LNCaP clone FGC (cell line): ENCODE results near the gene ATP11C.
"Not testable (repeated sequence)": the region's sequence is repeated elsewhere in the genome, so short reads cannot be mapped to it uniquely, and the experiment has no call there.

Experiments used
- DNase-seq: peaks from one replicate; pipeline ENCODE4 v3.0.0-alpha.2; 2011; ENCODE audit warnings: low read depth
- H3K4me3 ChIP-seq: 2 replicates; pipeline ENCODE4 v1.5.1; 2011; ENCODE audit warnings: mild to moderate bottlenecking, low read depth, low read length, control low read depth
- CTCF ChIP-seq: IDR thresholded peaks from 2 replicates; pipeline ENCODE4 v1.5.1; 2012; ENCODE audit warnings: mild to moderate bottlenecking; ENCODE audit not compliant: control insufficient read depth, insufficient read depth; ENCODE audit errors: extremely low read depth

ATP11C gene

DNA sequence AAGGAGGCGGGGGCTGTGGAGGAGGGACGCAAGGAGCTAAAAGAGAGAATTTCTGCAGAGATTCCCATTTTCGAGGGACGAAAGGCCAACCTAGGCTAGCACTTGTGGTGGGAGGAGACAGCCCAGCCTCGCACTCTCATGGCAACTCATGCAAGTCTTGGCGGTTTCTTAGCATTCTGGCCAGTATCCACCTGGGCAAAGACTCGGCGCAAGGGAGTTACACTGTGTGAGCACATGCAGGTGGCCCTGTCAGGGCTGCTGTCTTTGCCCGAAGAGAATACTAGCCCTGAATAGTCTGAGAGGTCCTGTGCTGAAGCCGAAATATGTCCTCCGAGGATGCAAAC is 240.4 kb downstream of the ATP11C start:
- H3K4me3 ChIP-seq, result no peak overlapping the region
- DNase-seq, result no peak
- TF ChIP-seq CTCF, result no peak

DNA sequence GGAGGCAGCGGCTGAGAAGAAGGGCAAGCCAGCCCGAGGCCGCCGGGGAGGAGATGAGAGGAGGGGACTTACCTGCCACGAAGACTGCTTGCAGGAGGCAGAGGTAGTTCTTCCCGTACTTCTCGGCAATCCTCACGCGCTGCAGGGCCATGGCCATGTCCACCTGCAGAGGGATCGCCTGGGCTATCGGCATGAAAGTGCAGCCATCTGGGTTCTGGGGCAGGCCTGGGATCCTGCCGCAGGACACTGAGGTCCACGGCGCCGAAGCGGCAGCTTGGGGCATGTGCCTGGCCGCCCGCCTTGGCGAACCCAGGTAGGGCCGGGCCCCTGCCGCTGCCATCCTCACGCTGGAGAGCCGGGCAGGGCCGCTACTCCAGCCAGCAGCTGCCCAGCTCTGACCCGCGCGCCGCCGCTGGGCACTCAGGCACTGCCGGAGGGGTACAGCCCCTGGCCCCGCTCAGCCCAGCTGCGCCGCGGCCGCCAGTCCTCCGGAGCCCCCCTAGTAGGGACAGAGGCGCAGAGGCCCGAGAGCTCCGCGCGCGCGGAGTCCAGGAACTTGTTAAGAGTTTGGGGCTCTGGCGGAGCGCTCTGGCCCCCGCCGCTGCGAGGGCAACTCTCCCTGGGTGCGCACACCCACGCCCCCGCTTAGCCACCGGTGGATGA is 240.9 kb downstream of the ATP11C start:
- H3K4me3 ChIP-seq, result no peak overlapping the region
- DNase-seq, result no peak
- no peak for TF ChIP-seq CTCF

GRCh38 chrX:139691493-139691842 is 241.4 kb downstream of the ATP11C start:
- no peak for TF ChIP-seq CTCF
- no peak overlapping the region for H3K4me3 ChIP-seq
- DNase-seq, result no peak

DNA sequence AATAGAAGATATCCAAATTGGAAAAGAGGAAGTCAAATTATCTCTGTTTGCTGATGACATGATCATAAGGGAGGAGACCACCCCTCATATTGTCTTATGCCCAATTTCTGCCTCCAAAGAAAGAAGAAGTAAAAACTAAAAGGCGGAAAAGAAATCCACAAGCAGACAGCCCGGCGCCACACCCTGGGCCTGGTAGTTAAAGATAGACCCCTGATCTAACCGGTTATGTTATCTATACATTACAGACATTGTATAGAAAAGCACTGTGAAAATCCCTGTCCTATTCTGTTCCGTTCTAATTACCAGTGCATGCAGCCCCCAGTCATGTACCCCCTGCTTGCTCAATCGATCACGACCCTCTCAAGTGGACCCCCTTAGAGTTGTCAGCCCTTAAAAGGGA is 247.7 kb downstream of the ATP11C start:
- not testable (repeated sequence) for H3K4me3 ChIP-seq, DNase-seq

DNA sequence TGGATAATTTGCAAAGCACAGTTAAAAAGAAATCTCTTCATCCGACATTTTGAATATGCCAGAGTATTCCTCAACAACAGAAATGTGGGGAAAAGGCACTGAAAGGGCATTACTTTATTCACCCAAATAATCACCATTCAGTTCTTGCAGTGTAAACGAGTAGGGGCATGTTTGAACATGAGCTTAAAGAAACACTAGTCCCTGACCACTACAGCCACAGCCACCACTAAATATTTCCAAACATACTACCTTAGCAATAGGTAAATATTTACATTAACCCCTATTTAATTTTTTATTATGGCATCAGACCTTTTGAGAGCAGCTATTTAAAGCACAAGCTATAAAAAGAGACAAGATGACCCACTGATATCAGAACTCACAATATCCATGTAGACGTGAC is 252.5 kb downstream of the ATP11C start:
- no peak for DNase-seq
- no peak for TF ChIP-seq CTCF
- no peak overlapping the region for H3K4me3 ChIP-seq
